Ovary (tissue), 9 donors: ENCODE results near the gene TPD52L1. TPM values are rescaled to one million over a fixed set of nuclear protein-coding genes. Genes with fewer than 3 reads are reported as not detected.

Experiments
- DNase-seq, 5 donors: peaks; one replicate each; pipeline ENCODE4 v3.0.0-alpha.2; 2019 to 2020
- H3K27ac ChIP-seq, 2 donors: fragments of 200-600 bp; one replicate each; pipeline versions ENCODE4 v1.5.1 to v1.8.0; 2019 to 2022
- H3K27me3 ChIP-seq: fragments of 200-600 bp; one replicate; pipeline ENCODE4 v1.8.0; 2022
- H3K36me3 ChIP-seq: fragments of 200-600 bp; sonication (generic); one replicate; pipeline ENCODE4 v1.5.1; 2019
- H3K4me1 ChIP-seq: one replicate; pipeline ENCODE4 v1.8.1; 2013; ENCODE audit warnings: mild to moderate bottlenecking, moderate library complexity; ENCODE audit not compliant: insufficient read depth
- H3K4me3 ChIP-seq: fragments of 200-600 bp; sonication (generic); one replicate; pipeline ENCODE4 v1.5.1; 2017
- H3K9me3 ChIP-seq, 2 donors: fragments of 200-600 bp in 1 of 2; sonication (generic) in 1 of 2; one replicate each; pipeline versions ENCODE4 v1.5.1 to v1.8.1; 2013 to 2019; ENCODE audit warnings: mild to moderate bottlenecking in 1 of 2, moderate library complexity in 1 of 2
- CTCF ChIP-seq, 3 donors: fragments of 450-650 bp in 2 of 3; fragments of 200-600 bp in 1 of 3; IDR thresholded peaks; one replicate each; pipeline versions ENCODE4 v1.5.1 to v1.8.0; 2016 to 2022; ENCODE audit warnings: antibody characterized with exemption in 3 of 3, mild to moderate bottlenecking in 1 of 3
- EP300 ChIP-seq: sonication (generic); formaldehyde crosslinking; IDR thresholded peaks from one replicate; pipeline ENCODE4 v1.6.1; 2017; ENCODE audit warnings: antibody characterized with exemption
- POLR2A ChIP-seq: fragments of 450-650 bp; IDR thresholded peaks from one replicate; pipeline ENCODE4 v1.6.1; 2017; ENCODE audit warnings: antibody characterized with exemption, mild to moderate bottlenecking, moderate library complexity
- WGBS, 3 donors: extraction: QIAGEN DNeasy Blood & Tissue Kit in 1 of 3; methylation state at CpG; one replicate each; pipeline versions ENCODE4 v1.1.5 to v1.1.7; 2013 to 2017; 5-methylcytosine and 5-hydroxymethylcytosine counted together
- intact Hi-C, 4 donors: fragments of 100-400 bp; cut with DNase I; formaldehyde crosslinking; loops; one replicate each; pipeline versions ENCODE4 v1.11.0 to v1.15.1; 2022 to 2023
- polyA plus RNA-seq, 2 donors: library from polyadenylated mRNA; stranded (reverse); fragments of 200-250 nt in 1 of 2; fragments of 350-450 nt in 1 of 2; fragmentation: Illumina TruSeq in 1 of 2; extraction: RNeasy Lipid Tissue Mini Kit (QIAGEN cat#74804) in 1 of 2; gene quantifications; one replicate each; pipeline ENCODE4 v1.2.3, GENCODE V29; 2013 to 2014
- total RNA-seq, 7 donors: library from RNA; depleted of rRNA in 2 of 7; stranded (reverse); fragments of >200 nt in 2 of 7; fragmentation: NEBNext Ultra II Directional in 3 of 7; extraction: Animal tissue kit (Norgen Biotek cat#: 25700) in 3 of 7; gene quantifications; one replicate each; pipeline versions ENCODE4 v1.1.0 to v1.2.4, GENCODE V29; 2016 to 2023
- donor health status: DM: no; HTN: no; CAD: no; lungs with moderate emphysema.
- donor health status: DM: no; HTN: no; CAD: no.
- donor health status: Bipolar disorder and iron deficiency.
- donor health status: DM: yes; HTN: yes; CAD: no.
- donor health status: DM: no; HTN: no; CAD: no.
- donor health status: DM: yes; HTN: yes; CAD: no.

Gene TPD52L1
- total and polyA plus RNA-seq, 9 donors: 14.4 to 154 (median 27.4) TPM

GRCh38 chr6:125107896-125108295 lies 45.7 kb upstream of the TPD52L1 start:
- Histone ChIP-seq H3K4me3 (no peak overlapping the region), H3K27me3 (no peaks in the 10 kb centered on the region), H3K9me3 (no peaks in the 10 kb centered on the region), H3K4me1 (no peaks in the 10 kb centered on the region), H3K27ac (no peak overlapping the region), H3K36me3 (no peaks in the 10 kb centered on the region)
- DNase-seq: no peak
- TF ChIP-seq CTCF (IDR thresholded peaks at IDR 0.05) (no peak), EP300 (no peak), POLR2A (no peak)
- WGBS, 3 donors: 88 to 95% (median 92%) methylated on average over 3 of the region's 3 CpGs
- intact Hi-C loops: no loop called here

GRCh38 chr6:125110056-125110455 lies 43.5 kb upstream of the TPD52L1 start:
- intact Hi-C loops: loop anchor here in 3 of 4 donors (5.0 kb wide), 2 partner anchors 238 to 243 kb away; no protein-coding TSS in a partner anchor
- no peak for DNase-seq
- Histone ChIP-seq H3K36me3 (no peaks in the 10 kb centered on the region), H3K9me3 (no peaks in the 10 kb centered on the region), H3K4me3 (no peak overlapping the region), H3K27ac (no peak overlapping the region), H3K4me1 (no peaks in the 10 kb centered on the region), H3K27me3 (no peaks in the 10 kb centered on the region)
- no peak for TF ChIP-seq EP300
- WGBS, 3 donors: 93 to 98% (median 94%) methylated on average over 1 of the region's 1 CpG

- intact Hi-C loops: loop anchor here in 3 of 4 donors (5.0 kb wide), 2 partner anchors 239 to 244 kb away; no protein-coding TSS in a partner anchor
- Histone ChIP-seq H3K4me1 (no peaks in the 10 kb centered on the region), H3K27me3 (no peaks in the 10 kb centered on the region), H3K27ac (no peak overlapping the region), H3K36me3 (no peaks in the 10 kb centered on the region), H3K9me3 (no peaks in the 10 kb centered on the region), H3K4me3 (no peak overlapping the region)
- DNase-seq: no peak
- 91 to 94% (median 92%) methylated on average over 4 of the region's 4 CpGs for WGBS, 3 donors
- no peak for TF ChIP-seq CTCF (IDR thresholded peaks at IDR 0.05)
- TF ChIP-seq EP300: no peak
- TF ChIP-seq POLR2A: no peak
These were observed 42.2 kb upstream of the TPD52L1 start for GRCh38 chr6:125111219-125111983.

GRCh38 chr6:125112934-125113333 lies 40.6 kb upstream of the TPD52L1 start:
- Histone ChIP-seq H3K27ac (no peak overlapping the region), H3K4me1 (no peaks in the 10 kb centered on the region), H3K4me3 (no peak overlapping the region), H3K27me3 (no peaks in the 10 kb centered on the region), H3K36me3 (no peaks in the 10 kb centered on the region), H3K9me3 (no peaks in the 10 kb centered on the region)
- intact Hi-C loops: loop anchor here in 3 of 4 donors (5.0 kb wide), 2 partner anchors 241 to 246 kb away; no protein-coding TSS in a partner anchor
- no peak for DNase-seq
- TF ChIP-seq CTCF (IDR thresholded peaks at IDR 0.05) (no peak), EP300 (no peak), POLR2A (no peak)

- Histone ChIP-seq H3K36me3 (no peaks in the 10 kb centered on the region), H3K9me3 (no peaks in the 10 kb centered on the region), H3K27me3 (no peaks in the 10 kb centered on the region), H3K4me1 (no peaks in the 10 kb centered on the region), H3K4me3 (no peak overlapping the region), H3K27ac (no peak overlapping the region)
- TF ChIP-seq CTCF (IDR thresholded peaks at IDR 0.05) (peak; percentile 60 to 83 (median 76)), POLR2A (no peak)
- DNase-seq: peak; percentile 24 to 71 (median 49)
- WGBS, 3 donors: 0% methylated on average over 1 of the region's 1 CpG
- intact Hi-C loops: loop anchor here (2.0 to 5.0 kb wide), 3 partner anchors 242 to 247 kb away; no protein-coding TSS in a partner anchor
These were observed 39.2 kb upstream of the TPD52L1 start for GRCh38 chr6:125114248-125114858.
